ENCODE measurements around the gene WNT11.

The WNT11 gene

GRCh38 chr11:76221365-76221764 lies 15.1 kb upstream of the WNT11 start:
- TF ChIP-seq, protein P1, sequence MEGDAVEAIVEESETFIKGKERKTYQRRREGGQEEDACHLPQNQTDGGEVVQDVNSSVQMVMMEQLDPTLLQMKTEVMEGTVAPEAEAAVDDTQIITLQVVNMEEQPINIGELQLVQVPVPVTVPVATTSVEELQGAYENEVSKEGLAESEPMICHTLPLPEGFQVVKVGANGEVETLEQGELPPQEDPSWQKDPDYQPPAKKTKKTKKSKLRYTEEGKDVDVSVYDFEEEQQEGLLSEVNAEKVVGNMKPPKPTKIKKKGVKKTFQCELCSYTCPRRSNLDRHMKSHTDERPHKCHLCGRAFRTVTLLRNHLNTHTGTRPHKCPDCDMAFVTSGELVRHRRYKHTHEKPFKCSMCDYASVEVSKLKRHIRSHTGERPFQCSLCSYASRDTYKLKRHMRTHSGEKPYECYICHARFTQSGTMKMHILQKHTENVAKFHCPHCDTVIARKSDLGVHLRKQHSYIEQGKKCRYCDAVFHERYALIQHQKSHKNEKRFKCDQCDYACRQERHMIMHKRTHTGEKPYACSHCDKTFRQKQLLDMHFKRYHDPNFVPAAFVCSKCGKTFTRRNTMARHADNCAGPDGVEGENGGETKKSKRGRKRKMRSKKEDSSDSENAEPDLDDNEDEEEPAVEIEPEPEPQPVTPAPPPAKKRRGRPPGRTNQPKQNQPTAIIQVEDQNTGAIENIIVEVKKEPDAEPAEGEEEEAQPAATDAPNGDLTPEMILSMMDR (IDR thresholded peaks at IDR 0.05; ENCODE audit: low read depth, low read length): no peak
- no peak for DNase-seq (ENCODE audit: low read depth, low spot score)
- no peak overlapping the region for H3K4me3 ChIP-seq (ENCODE audit: low read depth, low read length)
- in situ Hi-C loops (cut with HindIII; ENCODE audit: low sequenced_read_pairs): no loop called here

GRCh38 chr11:76219243-76219642 lies 12.9 kb upstream of the WNT11 start:
- DNase-seq (ENCODE audit: low read depth, low spot score): no peak
- H3K4me3 ChIP-seq (ENCODE audit: low read depth, low read length): no peak overlapping the region
- TF ChIP-seq, protein P1 (IDR thresholded peaks at IDR 0.05; ENCODE audit: low read depth, low read length): no peak
- in situ Hi-C loops (cut with HindIII; ENCODE audit: low sequenced_read_pairs): no loop called here

- H3K4me3 ChIP-seq (ENCODE audit: low read depth, low read length): no peak overlapping the region
- in situ Hi-C loops (cut with HindIII; ENCODE audit: low sequenced_read_pairs): no loop called here
- TF ChIP-seq, protein P1 (IDR thresholded peaks at IDR 0.05; ENCODE audit: low read depth, low read length): no peak
- DNase-seq (ENCODE audit: low read depth, low spot score): no peak
Measured at GRCh38 chr11:76218449-76219178, 12.3 kb upstream of the WNT11 start.

DNA sequence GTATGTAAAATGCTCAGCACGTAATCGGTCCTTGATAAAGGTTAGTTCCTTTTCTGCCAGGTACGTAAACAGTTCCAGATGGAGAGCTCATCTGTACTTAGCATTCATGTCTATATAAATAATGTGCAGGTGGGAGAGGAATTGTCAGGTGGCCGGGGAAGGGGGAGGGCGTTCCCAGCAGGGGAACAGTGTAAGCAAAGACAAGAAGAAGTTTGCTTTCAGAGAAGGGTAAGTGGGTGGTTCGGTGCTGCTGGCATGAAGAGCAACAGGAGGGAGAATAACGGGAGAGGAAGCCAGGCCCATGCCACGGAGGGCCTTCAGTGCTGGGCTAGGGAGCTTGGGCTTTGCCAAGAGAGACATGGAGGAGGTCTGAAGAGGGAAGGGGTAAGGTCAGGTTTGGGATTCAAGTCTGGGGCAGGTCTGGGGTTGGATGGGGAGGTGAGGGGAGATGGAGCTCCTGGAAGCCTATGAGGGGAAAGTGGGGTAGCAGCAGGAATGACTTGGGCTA lies 11.4 kb upstream of the WNT11 start:
- TF ChIP-seq, protein P1 (IDR thresholded peaks at IDR 0.05; ENCODE audit: low read depth, low read length): no peak
- DNase-seq (ENCODE audit: low read depth, low spot score): no peak
- H3K4me3 ChIP-seq (ENCODE audit: low read depth, low read length): no peak overlapping the region
- in situ Hi-C loops (cut with HindIII; ENCODE audit: low sequenced_read_pairs): no loop called here

DNA sequence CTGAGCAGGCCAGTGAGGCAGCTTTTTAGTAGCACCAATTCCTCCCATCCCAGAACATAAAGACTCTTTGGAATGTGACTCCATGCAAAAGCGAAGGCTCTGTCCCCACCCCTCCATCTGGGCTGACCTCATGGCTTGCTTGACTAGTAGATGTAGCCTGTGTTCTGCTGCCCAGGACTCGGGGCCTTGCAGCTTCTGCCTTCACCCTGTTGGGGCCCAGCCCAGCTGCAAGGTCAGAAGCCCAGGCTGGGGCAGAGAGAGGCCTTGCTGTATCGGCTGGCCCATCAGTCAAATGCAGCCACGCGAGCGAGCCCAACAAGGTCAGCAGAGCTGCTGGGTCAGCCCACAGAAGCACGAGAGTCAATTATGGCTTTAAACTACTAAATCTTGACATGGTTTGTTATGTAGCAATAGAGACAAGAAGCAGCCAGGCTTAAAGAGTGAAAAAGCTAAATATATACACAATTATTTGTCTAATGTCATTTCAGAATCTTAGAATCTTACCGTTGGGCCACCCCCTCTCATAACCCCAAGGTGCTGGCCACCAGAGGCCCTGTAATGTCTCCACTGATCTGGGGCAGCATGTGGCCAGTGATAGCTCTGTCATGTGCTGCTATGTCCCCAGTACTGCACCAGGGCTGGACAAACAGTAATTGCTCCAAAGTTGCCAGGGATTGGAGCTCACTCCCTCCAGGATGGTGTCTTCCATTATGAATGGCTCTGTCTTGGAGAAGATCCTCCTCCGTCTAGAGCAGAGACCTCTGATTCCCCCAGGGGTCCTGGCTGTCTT lies 10.4 kb upstream of the WNT11 start:
- no peak for DNase-seq (ENCODE audit: low read depth, low spot score)
- in situ Hi-C loops (cut with HindIII; ENCODE audit: low sequenced_read_pairs): no loop called here
- no peak overlapping the region for H3K4me3 ChIP-seq (ENCODE audit: low read depth, low read length)
- TF ChIP-seq, protein P1 (IDR thresholded peaks at IDR 0.05; ENCODE audit: low read depth, low read length): no peak

- no peak overlapping the region for H3K4me3 ChIP-seq (ENCODE audit: low read depth, low read length)
- TF ChIP-seq, protein P1 (IDR thresholded peaks at IDR 0.05; ENCODE audit: low read depth, low read length): no peak
- in situ Hi-C loops (cut with HindIII; ENCODE audit: low sequenced_read_pairs): no loop called here
- no peak for DNase-seq (ENCODE audit: low read depth, low spot score)
Measured at GRCh38 chr11:76215941-76216340, 9.6 kb upstream of the WNT11 start.

All from astrocyte of the spinal cord (primary cell).